Body of pancreas (tissue), 4 donors: ENCODE measurements around the gene CLSTN2. TPM values are rescaled to one million over a fixed set of nuclear protein-coding genes. Genes with fewer than 3 reads are reported as not detected.

Experiments
- ATAC-seq: fragments of 150-250 bp; one replicate; pipeline ENCODE4 v1.9.1; 2016
- DNase-seq, 4 donors: peaks; one replicate each; pipeline ENCODE4 v3.0.0-alpha.2; 2019
- H3K27ac ChIP-seq, 4 donors: fragments of 200-600 bp; sonication (generic); 1 replicate in 3 of 4; 2 replicates in 1 of 4; pipeline versions ENCODE4 v1.5.1 to v1.6.1; 2016 to 2019; ENCODE audit warnings: mild to moderate bottlenecking in 1 of 4, mixed read lengths in 1 of 4, moderate library complexity in 1 of 4
- H3K27me3 ChIP-seq, 2 donors: fragments of 200-600 bp; sonication (generic); one replicate each; pipeline ENCODE4 v1.6.0; 2016; ENCODE audit warnings: mild to moderate bottlenecking in 1 of 2
- H3K36me3 ChIP-seq, 2 donors: fragments of 200-600 bp; sonication (generic); replicated peaks in 1 of 2; 2 replicates each; pipeline ENCODE4 v1.5.1; 2016; ENCODE audit warnings: low read depth in 2 of 2; ENCODE audit not compliant: insufficient read depth in 1 of 2
- H3K4me1 ChIP-seq: fragments of 200-600 bp; sonication (generic); one replicate; pipeline ENCODE4 v1.6.0; 2016
- H3K4me3 ChIP-seq, 2 donors: fragments of 200-600 bp; sonication (generic); 1 replicate in 1 of 2; 2 replicates in 1 of 2; pipeline ENCODE4 v1.5.1; 2016 to 2019
- H3K9me3 ChIP-seq, 3 donors: fragments of 200-600 bp; sonication (generic); 1 replicate in 2 of 3; 2 replicates in 1 of 3; pipeline ENCODE4 v1.5.1; 2016
- CTCF ChIP-seq, 7 experiments: fragments of 450-650 bp in 4 of 7; fragments of 200-600 bp in 3 of 7; sonication (generic) in 3 of 7; IDR thresholded peaks; one replicate each; pipeline ENCODE4 v1.5.1; 2016 to 2019; ENCODE audit warnings: antibody characterized with exemption in 7 of 7
- POLR2A ChIP-seq, 3 donors: fragments of 450-650 bp; IDR thresholded peaks; one replicate each; pipeline ENCODE4 v1.6.1; 2016; ENCODE audit warnings: antibody characterized with exemption in 3 of 3, mild to moderate bottlenecking in 2 of 3
- WGBS, 2 donors: methylation state at CpG; one replicate each; pipeline ENCODE4 v1.1.5; 2017; 5-methylcytosine and 5-hydroxymethylcytosine counted together
- intact Hi-C: fragments of 100-400 bp; cut with DNase I; formaldehyde crosslinking; loops from one replicate; pipeline ENCODE4 v1.15.1; 2023
- total RNA-seq, 2 donors: library from RNA; depleted of rRNA; stranded (reverse); fragments of >200 nt; gene quantifications; one replicate each; pipeline ENCODE4 v1.1.0, GENCODE V29; 2016

CLSTN2 gene
- total RNA-seq, 2 donors from 2014 or later: 14.5 to 14.8 TPM

- TF ChIP-seq POLR2A (IDR thresholded peaks at IDR 0.05): no peak
- TF ChIP-seq CTCF (IDR thresholded peaks at IDR 0.05): no peak
- Histone ChIP-seq H3K27me3 (no peaks in the 10 kb centered on the region), H3K9me3 (no peaks in the 10 kb centered on the region), H3K4me1 (no peaks in the 10 kb centered on the region), H3K36me3 (no peaks in the 10 kb centered on the region), H3K27ac (no peak overlapping the region), H3K4me3 (no peak overlapping the region)
- intact Hi-C loops: no loop called here
- ATAC-seq (no peak), DNase-seq (no peak)
These were observed 11.0 kb downstream of the CLSTN2 start for GRCh38 chr3:139945942-139946341.

GRCh38 chr3:139948467-139948866 lies 13.5 kb downstream of the CLSTN2 start:
- no peak overlapping the region for H3K27ac ChIP-seq
- H3K4me1 ChIP-seq: no peaks in the 10 kb centered on the region
- ATAC-seq: no peak
- TF ChIP-seq POLR2A (IDR thresholded peaks at IDR 0.05): no peak
- no peak for TF ChIP-seq CTCF (IDR thresholded peaks at IDR 0.05)
- H3K36me3 ChIP-seq: no peaks in the 10 kb centered on the region
- no peaks in the 10 kb centered on the region for H3K9me3 ChIP-seq
- no peak overlapping the region for H3K4me3 ChIP-seq
- no peaks in the 10 kb centered on the region for H3K27me3 ChIP-seq
- intact Hi-C loops: no loop called here
- DNase-seq: no peak

GRCh38 chr3:139948898-139949297 lies 13.9 kb downstream of the CLSTN2 start:
- DNase-seq (no peak), ATAC-seq (no peak)
- Histone ChIP-seq H3K36me3 (no peaks in the 10 kb centered on the region), H3K27me3 (no peaks in the 10 kb centered on the region), H3K4me1 (no peaks in the 10 kb centered on the region), H3K27ac (no peak overlapping the region), H3K9me3 (no peaks in the 10 kb centered on the region), H3K4me3 (no peak overlapping the region)
- TF ChIP-seq POLR2A (IDR thresholded peaks at IDR 0.05) (no peak), CTCF (IDR thresholded peaks at IDR 0.05) (no peak)
- WGBS, 2 donors: 74 to 85% methylated on average over 6 of the region's 6 CpGs
- intact Hi-C loops: no loop called here

GRCh38 chr3:139953131-139953910 lies 18.3 kb downstream of the CLSTN2 start:
- no peak for TF ChIP-seq POLR2A (IDR thresholded peaks at IDR 0.05)
- TF ChIP-seq CTCF (IDR thresholded peaks at IDR 0.05): no peak
- DNase-seq (no peak), ATAC-seq (no peak)
- H3K27me3 ChIP-seq: no peaks in the 10 kb centered on the region
- no peak overlapping the region for H3K4me3 ChIP-seq
- H3K4me1 ChIP-seq: no peaks in the 10 kb centered on the region
- 59 to 69% methylated on average over 2 of the region's 2 CpGs for WGBS, 2 donors
- H3K9me3 ChIP-seq: no peaks in the 10 kb centered on the region
- intact Hi-C loops: no loop called here
- H3K27ac ChIP-seq: no peak overlapping the region
- H3K36me3 ChIP-seq: no peaks in the 10 kb centered on the region
